Cardiac fibroblast (primary cell): ENCODE results near the gene PRPS1.
A peak's percentile ranks its signal among the peaks of the same experiment; 100 is the strongest.

Source experiments
- DNase-seq, 2 donors: peaks; one replicate each; pipeline versions ENCODE4 v3.0.0 to v3.0.0-alpha.2; 2010; ENCODE audit warnings: low read depth in 2 of 2
- H3K4me3 ChIP-seq, 2 donors: replicated peaks in 1 of 2; 1 replicate in 1 of 2; 2 replicates in 1 of 2; pipeline ENCODE4 v1.5.1; 2011; ENCODE audit warnings: low read depth in 2 of 2, low read length in 2 of 2, mild to moderate bottlenecking in 2 of 2, moderate library complexity in 1 of 2
- TF ChIP-seq, protein P1 (sequence below): IDR thresholded peaks from one replicate; pipeline ENCODE4 v1.5.1; 2011; ENCODE audit warnings: low read depth, mild to moderate bottlenecking, low read length, inconsistent platforms

The PRPS1 gene

DNA sequence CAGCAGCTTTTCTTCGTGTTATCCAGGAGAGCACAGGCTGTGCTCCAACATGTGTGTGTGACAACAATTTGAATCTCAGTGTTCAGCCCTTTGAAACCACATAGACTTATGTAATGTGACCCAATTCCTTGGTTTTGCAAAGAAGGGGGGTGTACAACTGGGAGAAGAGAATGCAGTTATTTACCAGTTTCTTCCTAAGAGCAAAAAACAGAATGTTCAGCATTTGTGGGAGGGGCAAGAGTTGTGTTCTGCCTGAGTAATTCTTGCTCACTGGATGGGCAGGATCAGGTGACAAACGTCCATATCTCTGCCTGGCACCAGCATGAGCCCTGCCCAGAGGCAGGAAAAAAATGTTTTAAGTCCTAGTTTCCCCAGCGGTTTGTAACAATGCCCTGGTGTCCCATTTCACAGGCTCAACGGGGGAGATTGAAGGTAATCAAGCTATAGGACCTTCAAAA is 72.0 kb downstream of the PRPS1 start:
- TF ChIP-seq, protein P1, sequence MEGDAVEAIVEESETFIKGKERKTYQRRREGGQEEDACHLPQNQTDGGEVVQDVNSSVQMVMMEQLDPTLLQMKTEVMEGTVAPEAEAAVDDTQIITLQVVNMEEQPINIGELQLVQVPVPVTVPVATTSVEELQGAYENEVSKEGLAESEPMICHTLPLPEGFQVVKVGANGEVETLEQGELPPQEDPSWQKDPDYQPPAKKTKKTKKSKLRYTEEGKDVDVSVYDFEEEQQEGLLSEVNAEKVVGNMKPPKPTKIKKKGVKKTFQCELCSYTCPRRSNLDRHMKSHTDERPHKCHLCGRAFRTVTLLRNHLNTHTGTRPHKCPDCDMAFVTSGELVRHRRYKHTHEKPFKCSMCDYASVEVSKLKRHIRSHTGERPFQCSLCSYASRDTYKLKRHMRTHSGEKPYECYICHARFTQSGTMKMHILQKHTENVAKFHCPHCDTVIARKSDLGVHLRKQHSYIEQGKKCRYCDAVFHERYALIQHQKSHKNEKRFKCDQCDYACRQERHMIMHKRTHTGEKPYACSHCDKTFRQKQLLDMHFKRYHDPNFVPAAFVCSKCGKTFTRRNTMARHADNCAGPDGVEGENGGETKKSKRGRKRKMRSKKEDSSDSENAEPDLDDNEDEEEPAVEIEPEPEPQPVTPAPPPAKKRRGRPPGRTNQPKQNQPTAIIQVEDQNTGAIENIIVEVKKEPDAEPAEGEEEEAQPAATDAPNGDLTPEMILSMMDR, result no peak
- peak; percentile 82 to 84 for DNase-seq
- H3K4me3 ChIP-seq, result no peak overlapping the region
